Panc1 (cell line): ENCODE data around the gene TNIK. TPM values are rescaled to one million over a fixed set of nuclear protein-coding genes. Genes with fewer than 3 reads are reported as not detected.

Experiments used
- ATAC-seq: fragments of 200-7000 bp; cut with Tn5 transposase; 2 replicates; pipeline ENCODE4 v1.9.1; 2020; ENCODE audit warnings: mild to moderate bottlenecking, moderate library complexity
- BruUV-seq: library from RNA; stranded (reverse); fragments of 400-500 nt; replicated peaks from 2 replicates; lab custom pipeline; 2021; lab: Mats Ljungman, UMichigan
- CTCF ChIA-PET: fragments of 300-600 bp; sonication (Branson Sonifier 250); formaldehyde crosslinking; loops from one replicate; lab custom pipeline; 2022; ENCODE audit warnings: antibody characterized with exemption; lab: Charles Lee
- POLR2A ChIA-PET: fragments of 300-600 bp; sonication (Branson Sonifier 250); formaldehyde crosslinking; loops from one replicate; lab custom pipeline; 2022; ENCODE audit warnings: antibody characterized with exemption; lab: Charles Lee
- DNase-seq: peaks from one replicate; pipeline ENCODE4 v3.0.0-alpha.2; 2010; ENCODE audit warnings: low read depth, low spot score
- H3K27ac ChIP-seq: 2 replicates; pipeline ENCODE4 v1.5.1; 2011; ENCODE audit warnings: mild to moderate bottlenecking, low read length, inconsistent platforms
- H3K27me3 ChIP-seq: fragments of 200-500 bp; sonication (Bioruptor generic); 2 replicates; pipeline ENCODE4 v1.6.0; 2014; ENCODE audit warnings: low read length, inconsistent platforms; ENCODE audit not compliant: control insufficient read depth, insufficient read depth
- H3K36me3 ChIP-seq: fragments of 200-500 bp; sonication (Bioruptor generic); 2 replicates; pipeline ENCODE4 v1.5.1; 2014; ENCODE audit warnings: inconsistent platforms, mild to moderate bottlenecking, low read length, moderate library complexity; ENCODE audit not compliant: control insufficient read depth, insufficient read depth
- H3K4me1 ChIP-seq: 2 replicates; pipeline ENCODE4 v1.5.1; 2011; ENCODE audit warnings: inconsistent platforms, mild to moderate bottlenecking, low read length, moderate library complexity; ENCODE audit not compliant: control insufficient read depth, insufficient read depth
- H3K4me3 ChIP-seq, 2 experiments: 2 replicates each; pipeline ENCODE4 v1.5.1; 2011 to 2012; ENCODE audit warnings: low read depth in 2 of 2, low read length in 2 of 2, mild to moderate bottlenecking in 2 of 2, inconsistent platforms in 1 of 2, moderate library complexity in 1 of 2
- H3K9me3 ChIP-seq: fragments of 200-500 bp; sonication (Bioruptor generic); 2 replicates; pipeline ENCODE4 v1.5.1; 2014; ENCODE audit warnings: low read depth, mild to moderate bottlenecking, inconsistent platforms, low read length, moderate library complexity; ENCODE audit not compliant: control insufficient read depth, insufficient read depth
- CTCF ChIP-seq: fragments of 450-650 bp; IDR thresholded peaks from 2 replicates; pipeline ENCODE4 v1.5.1; 2017; ENCODE audit warnings: mild to moderate bottlenecking
- POLR2AphosphoS5 ChIP-seq: IDR thresholded peaks from 2 replicates; pipeline ENCODE4 v1.6.1; 2012; ENCODE audit warnings: mild to moderate bottlenecking, low read depth, low read length, moderate library complexity
- REST ChIP-seq, 2 experiments: IDR thresholded peaks; 2 replicates each; pipeline ENCODE4 v1.6.1; 2011 to 2012; ENCODE audit warnings: low read depth in 2 of 2, control low read depth in 1 of 2, low read length in 1 of 2, mild to moderate bottlenecking in 1 of 2, moderate library complexity in 1 of 2; ENCODE audit not compliant: insufficient read depth in 1 of 2
- SIN3A ChIP-seq: IDR thresholded peaks from 2 replicates; pipeline ENCODE4 v1.6.1; 2012; ENCODE audit warnings: low read depth, mild to moderate bottlenecking, low read length, moderate library complexity, borderline replicate concordance; ENCODE audit not compliant: insufficient read depth
- TCF7L2 ChIP-seq: IDR thresholded peaks from 2 replicates; pipeline ENCODE4 v1.6.1; 2011; ENCODE audit warnings: mild to moderate bottlenecking, low read depth, low read length, inconsistent platforms
- in situ Hi-C: cut with HindIII; loops from 2 replicates; pipeline ENCODE4 v1.10.0; 2016; ENCODE audit warnings: low sequenced_read_pairs, low pct_unique_long_range_greater_than_20kb
- intact Hi-C: fragments of 100-400 bp; cut with micrococcal nuclease; formaldehyde crosslinking; loops from one replicate; pipeline ENCODE4 v1.10.0; 2022; ENCODE audit not compliant: unreplicated experiment
- total RNA-seq: library from RNA; stranded (reverse); gene quantifications from one replicate; pipeline ENCODE4 v1.2.1, GENCODE V29; 2021; ENCODE audit not compliant: unreplicated experiment

TNIK gene
- total RNA-seq, 1 experiment from 2014 or later, result 1.9 TPM

DNA sequence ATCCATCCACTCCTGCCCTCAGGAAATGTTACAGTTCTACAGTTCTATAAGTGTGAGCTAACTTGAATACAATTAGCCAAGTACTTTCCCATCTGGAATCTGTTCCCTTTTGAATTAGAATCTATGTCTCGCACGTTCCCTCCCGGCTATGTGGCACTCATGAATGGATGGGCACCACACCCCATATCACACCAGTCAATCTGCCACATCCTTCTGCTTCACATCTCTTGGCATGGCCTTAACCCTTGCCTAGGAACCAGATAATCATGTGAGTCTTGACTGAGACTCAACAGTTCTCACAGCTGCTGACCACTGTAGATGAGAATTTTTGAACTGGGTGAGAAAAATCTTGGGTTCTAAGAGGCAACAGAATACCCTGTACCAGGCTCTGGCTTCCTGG is 180.2 kb downstream of the TNIK start:
- CTCF ChIA-PET, result no interaction called here
- intact Hi-C loops, result no loop called here
- POLR2A ChIA-PET, result no interaction called here

GRCh38 chr3:171278299-171278590 is 182.0 kb downstream of the TNIK start:
- Histone ChIP-seq H3K27ac (no peak overlapping the region), H3K36me3 (no peaks in the 10 kb centered on the region), H3K9me3 (no peaks in the 10 kb centered on the region), H3K4me3 (no peak overlapping the region), H3K27me3 (peaks cover 17% of the 10 kb centered on the region), H3K4me1 (no peaks in the 10 kb centered on the region)
- in situ Hi-C loops, result no loop called here
- ATAC-seq (no peak), DNase-seq (no peak)
- BruUV-seq, result no TSS peak
- POLR2A ChIA-PET, result no interaction called here
- TF ChIP-seq CTCF, result no peak
- TF ChIP-seq SIN3A, result no peak
- TF ChIP-seq REST (IDR thresholded peaks at IDR 0.05; ENCODE audit: insufficient read depth in 1 of 2, low read depth in 2 of 2, low read length in 1 of 2), result no peak
- TF ChIP-seq TCF7L2, result no peak
- TF ChIP-seq POLR2AphosphoS5, result no peak
- intact Hi-C loops, result no loop called here
- CTCF ChIA-PET, result no interaction called here

More for the DNA sequence above, 180.2 kb downstream of the TNIK start:
- Histone ChIP-seq H3K36me3 (no peaks in the 10 kb centered on the region), H3K27ac (no peak overlapping the region), H3K9me3 (no peaks in the 10 kb centered on the region), H3K4me3 (no peak overlapping the region), H3K4me1 (no peaks in the 10 kb centered on the region), H3K27me3 (peaks cover 16% of the 10 kb centered on the region; the same call in 1 of the 2 replicates)
- no peak for DNase-seq
- TF ChIP-seq REST (IDR thresholded peaks at IDR 0.05; ENCODE audit: insufficient read depth in 1 of 2, low read depth in 2 of 2, low read length in 1 of 2) (no peak), POLR2AphosphoS5 (no peak), TCF7L2 (no peak), CTCF (no peak), SIN3A (no peak)
- no peak for ATAC-seq
- in situ Hi-C loops, result no loop called here
- no TSS peak for BruUV-seq
